GM04504 (cell line): ENCODE results near the gene CNGA3.
"Not testable (repeated sequence)": the region's sequence is repeated elsewhere in the genome, so short reads cannot be mapped to it uniquely, and the experiment has no call there.

Source experiments
- DNase-seq: peaks from one replicate; pipeline ENCODE4 v3.0.0-alpha.2; 2012; ENCODE audit warnings: low read depth

CNGA3 gene

DNA sequence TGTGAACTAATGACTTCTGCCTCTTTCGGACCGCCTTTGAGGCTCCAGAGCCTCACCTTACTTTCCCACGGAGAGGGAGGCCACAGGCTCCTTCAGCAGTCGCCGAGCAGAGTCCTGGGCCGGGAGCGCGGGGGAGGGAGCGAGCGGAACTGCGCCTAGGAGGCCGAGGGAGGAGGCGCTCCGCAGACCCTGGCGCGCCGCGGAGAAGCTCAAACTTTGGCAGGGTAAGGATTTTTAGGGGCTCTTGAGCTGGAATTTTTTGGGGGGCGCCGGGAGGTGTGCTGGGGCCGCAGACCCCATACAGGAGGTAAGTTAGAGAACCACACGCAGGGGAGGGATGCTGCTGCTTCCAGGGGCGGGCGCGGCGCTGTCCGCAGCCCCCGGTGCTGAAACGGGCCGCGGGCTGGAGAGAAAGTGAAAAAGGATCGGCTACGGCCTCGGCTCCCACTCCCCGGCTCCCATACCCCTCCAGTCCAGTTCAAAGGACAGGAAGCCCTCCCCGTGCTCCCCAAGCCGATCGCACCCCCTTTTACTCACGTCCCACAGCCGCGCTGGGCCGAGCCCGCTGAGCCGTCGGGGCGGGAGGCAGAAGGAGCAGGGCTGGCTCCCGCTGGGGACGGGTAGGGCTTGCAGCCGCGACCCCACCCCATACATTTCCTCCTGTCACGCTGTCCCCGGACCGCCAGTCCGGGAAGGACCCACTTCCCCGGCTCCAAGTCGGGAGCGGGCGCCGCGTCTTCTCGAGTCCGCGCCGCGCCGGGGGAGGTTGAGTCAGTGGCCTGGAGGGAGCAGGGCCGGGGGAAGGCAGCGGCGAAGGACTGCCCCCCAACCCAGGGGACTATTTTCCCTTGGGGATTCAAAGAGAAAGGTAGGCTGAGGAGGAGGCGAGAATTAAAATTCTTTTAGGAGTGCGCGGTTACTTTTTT is at the start of gene CNGA3:
Gene CNGA3 (plus strand): TSS at position 146 of the 926 bp plus-strand sequence. CDS start 23,520 bp downstream, outside the sequence.
- no peak for DNase-seq

GRCh38 chr2:98297817-98298682 is 48.2 kb upstream of the CNGA3 start:
- DNase-seq, result no peak

DNA sequence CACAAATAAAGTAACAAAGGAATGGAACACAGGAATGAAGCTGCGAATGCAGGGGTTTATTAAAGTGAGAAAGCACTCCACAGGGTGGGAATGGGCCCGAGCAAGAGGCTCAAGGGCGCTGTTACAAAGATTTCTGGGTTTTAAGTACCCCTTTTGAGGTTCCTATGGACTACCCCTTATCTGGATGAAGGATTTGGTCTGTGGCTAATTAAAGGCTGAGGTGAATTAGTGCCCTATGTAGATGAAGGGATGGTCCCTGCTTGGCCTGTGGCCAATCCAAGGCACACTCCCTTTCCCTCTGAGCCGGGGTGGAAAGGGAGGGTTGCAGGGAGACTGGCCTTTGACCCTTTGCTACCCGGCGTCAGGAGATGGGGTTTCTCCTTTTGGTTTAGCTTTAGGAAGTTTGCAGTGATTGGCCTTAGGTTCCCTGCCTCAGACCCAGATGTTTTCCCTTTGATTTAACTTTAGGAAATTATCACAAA is 47.5 kb upstream of the CNGA3 start:
- DNase-seq, result no peak

DNA sequence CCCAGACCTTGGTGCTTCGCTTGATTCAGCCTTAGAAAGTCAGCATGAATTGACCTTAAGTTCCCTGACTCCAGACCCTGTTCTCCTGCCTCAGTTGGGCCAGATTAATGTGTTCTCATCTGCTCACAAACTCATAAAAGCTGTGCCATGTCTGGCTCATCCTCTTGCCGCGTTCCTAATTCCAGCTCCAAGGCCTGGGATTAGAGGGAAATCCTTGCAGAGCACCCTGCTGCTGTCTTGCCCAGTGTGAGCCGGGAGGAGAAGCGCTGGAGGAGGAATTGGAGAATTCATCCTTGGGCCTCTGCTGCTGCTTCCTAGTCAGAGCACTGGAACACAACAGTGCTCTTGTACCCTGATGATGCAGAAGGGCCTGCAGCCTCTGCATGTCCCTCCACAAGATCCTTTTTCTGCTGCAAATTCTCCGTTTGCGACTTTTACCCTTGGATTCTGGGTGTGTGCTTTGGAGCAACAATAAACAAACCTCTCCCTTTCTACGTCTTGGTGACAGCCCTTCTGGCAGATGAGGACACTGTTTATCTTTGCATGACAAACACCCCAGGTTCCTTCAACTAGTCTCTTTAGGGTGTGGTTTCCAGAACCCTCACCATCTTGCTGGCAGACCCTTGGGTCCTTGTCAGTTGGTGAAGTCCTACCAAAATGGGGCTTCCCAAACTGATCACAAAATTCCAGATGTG is 46.9 kb upstream of the CNGA3 start:
- DNase-seq, result no peak

GRCh38 chr2:98300141-98300874 is 45.9 kb upstream of the CNGA3 start:
- DNase-seq, result no peak

- DNase-seq, result no peak
Observed at GRCh38 chr2:98301469-98301868, 44.8 kb upstream of the CNGA3 start.

DNA sequence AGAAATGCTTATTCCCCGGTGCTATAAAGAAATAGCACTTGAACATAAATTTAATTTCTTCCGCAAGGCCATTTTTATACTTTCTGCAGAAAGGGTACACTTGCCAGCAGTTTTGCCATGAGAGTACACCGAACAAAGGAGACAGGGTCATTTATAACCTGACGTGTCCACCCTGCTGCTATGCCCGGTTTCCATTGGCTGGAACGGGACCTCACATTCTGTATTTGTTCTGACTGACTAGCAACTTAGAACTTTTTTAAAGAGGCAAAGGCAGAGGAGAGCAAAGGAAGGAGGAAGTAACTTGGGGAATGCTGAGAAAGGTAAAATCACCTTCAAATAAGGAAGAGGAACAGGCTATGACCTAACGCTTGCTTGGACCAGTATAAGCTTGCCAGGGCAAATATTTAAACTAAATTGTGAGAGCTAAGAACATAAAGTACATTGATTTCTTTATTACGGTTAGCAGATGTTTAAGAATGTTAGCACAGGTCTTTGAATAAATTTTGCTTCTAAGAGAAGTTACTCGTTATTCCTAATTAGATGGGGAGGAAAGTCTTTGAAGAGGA is 39.0 kb upstream of the CNGA3 start:
- not testable (repeated sequence) for DNase-seq

DNA sequence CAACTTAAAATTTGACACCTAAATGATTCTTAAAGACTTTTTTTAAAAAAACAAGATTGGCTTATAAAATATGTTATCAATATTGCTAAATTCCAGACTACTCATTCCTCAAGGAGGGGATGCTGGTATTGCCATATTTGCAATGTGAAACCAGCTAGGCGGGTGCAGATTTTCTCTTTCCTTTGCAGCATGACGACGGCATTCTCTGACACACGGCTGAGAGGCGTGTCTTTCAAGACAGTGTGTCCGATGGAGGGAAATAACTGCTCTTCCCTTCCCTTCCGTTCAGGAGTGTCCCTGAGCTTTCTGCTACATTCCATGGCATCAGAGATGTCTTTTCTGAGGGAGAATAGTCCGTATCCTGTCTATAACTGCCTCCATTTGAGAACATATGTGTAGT is 38.2 kb upstream of the CNGA3 start:
- no peak for DNase-seq

GRCh38 chr2:98308532-98308931 is 37.7 kb upstream of the CNGA3 start:
- no peak for DNase-seq

DNA sequence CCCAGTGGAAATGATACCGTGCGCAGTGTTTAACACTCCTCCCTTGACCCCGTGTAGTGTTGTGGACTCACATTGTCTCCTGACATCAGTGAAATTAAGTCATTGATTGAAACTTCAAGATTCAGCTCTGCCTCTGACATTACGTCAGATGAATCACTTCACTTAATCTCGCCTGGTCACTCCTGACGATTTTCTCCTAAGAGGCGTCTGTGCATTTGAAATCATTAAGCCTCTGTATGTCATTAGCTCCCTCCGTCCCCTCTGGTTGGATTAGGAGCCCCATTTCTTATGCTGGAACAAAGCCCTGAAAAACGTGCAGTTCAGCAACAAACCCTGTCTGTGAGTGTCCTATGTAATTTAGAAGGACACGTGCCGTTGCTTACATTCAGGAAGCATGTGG is 36.7 kb upstream of the CNGA3 start:
- no peak for DNase-seq

DNA sequence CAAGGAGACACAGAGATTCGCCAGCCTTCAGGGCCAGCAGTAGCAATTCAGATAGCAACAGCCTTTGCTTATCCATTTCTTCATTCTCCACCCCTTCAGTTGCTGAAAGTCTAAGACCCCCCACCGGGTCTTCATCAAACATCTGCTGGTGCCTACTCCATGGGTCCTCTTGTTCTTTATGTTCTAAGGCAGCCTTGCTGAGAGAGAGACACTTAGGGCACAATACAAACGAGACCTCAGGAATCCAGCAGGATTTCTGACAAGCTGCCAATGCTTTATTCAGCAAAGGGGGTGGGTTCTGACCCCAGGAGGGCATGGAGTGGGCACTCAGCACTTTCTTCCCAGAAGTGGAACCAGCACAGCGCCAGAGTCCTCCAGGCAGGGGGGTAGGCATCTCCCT is 36.2 kb upstream of the CNGA3 start:
- no peak for DNase-seq

DNA sequence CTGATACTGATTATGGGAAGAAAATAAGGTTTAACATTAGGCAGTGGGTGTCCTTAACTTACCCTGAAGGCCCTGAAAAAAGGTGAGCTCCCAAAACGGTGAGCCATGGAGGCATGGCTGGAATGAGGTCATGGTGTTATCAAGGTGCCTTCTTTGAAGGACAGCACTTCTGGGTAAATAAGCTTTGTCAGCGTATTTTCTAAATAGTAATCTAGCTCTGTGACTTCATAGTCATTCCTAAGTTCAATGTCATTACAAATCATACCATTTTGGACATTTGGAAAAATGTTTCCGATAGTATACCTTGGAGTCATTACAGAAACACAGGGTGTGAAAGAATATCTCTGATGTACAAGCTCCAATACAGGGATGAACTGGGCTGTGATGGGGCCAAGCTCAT is 35.2 kb upstream of the CNGA3 start:
- no peak for DNase-seq

DNA sequence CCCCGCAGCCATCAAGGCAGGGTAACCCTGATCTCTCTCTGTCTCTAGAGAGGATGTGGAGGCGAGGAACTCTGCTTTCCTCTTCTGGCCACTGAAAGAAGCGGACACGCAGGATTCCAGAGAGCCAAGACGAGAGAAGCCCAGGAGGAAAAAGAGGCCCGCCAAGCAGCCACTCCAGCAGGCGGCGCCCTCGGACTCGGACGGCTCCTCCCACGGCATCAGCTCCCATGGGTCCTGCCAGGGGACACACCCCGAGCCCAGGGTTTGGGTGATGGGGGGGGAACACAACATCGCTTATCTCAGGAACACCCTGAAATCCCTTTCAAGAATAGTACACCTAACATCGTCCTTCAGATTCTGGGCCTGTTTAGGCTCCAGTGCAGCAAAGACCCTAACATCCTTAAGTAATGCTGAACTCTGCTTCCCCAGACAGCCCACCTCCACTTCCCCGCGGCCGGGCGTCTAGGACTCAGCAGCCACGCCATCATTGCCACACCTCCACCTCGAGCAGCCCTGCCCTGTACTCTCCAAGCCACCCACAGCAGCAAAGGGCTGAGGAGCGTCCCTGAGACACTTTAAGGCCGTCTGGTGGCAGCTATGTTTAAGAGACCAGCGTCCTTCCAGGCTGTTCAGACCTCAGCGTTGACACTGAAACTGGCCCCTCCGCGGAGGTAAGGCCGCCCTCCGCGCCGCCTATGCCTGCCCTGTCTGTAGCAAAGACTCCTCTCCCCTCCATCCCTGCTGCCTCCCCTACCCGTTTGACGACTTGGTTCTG is 34.3 kb upstream of the CNGA3 start:
- no peak for DNase-seq

DNA sequence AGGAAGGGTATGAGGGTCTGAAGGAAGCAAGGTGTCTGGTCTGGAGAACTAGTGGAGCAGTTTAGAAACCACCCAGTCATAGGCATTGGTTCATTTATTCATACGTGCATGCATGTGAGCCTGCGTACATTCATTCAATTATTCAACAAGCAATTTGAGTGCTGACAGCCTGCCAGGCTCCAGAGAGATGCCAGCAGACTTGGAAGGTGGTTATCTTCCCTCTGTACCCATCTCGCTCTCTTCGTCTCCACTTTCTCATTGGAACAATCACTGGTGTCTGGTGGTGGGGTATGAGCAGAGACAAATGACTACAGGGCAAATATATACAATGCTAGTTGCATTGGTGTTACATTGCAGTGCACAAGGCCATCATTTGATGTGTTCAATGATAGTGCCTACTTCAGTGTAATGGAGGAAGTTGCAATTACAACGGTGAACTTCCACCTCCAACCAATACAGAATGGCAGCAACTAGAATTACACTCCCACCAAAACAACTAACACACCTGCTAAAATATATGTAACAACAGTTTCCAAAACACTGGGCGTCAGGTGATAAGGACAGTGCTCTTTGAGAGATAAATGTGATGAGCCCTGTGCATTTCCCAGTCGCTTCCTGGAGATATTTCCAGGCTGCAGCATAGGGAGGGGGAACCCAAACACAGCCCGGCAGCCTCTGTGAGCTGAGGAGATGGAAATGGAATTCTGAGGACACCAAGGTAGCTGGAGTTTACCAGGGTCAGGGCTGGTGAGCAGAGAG is 32.6 kb upstream of the CNGA3 start:
- DNase-seq, result no peak

- no peak for DNase-seq
Observed at GRCh38 chr2:98314251-98314650, 32.0 kb upstream of the CNGA3 start.

- DNase-seq, result no peak
Observed at GRCh38 chr2:98315957-98316356, 30.3 kb upstream of the CNGA3 start.

GRCh38 chr2:98317214-98317613 is 29.0 kb upstream of the CNGA3 start:
- no peak for DNase-seq

DNA sequence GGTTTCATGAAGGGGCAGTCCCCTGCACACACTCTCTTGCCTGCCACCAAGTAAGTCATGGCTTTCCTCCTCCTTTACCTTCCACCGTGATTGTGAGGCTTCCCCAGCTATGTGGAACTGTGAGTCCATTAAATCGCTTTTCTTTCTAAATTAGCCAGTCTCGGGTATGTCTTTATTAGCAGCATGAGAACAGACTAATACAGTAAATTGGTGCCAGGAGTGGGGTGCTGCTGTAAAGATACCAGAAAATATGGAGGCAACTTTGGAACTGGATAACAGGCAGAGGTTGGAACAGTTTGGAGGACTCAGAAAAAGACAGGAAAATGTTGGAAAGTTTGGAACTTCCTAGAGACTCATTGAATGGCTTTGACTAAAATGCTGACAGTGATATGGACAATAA is 26.1 kb upstream of the CNGA3 start:
- DNase-seq, result not testable (repeated sequence)

GRCh38 chr2:98324181-98324580 is 22.1 kb upstream of the CNGA3 start:
- DNase-seq, result no peak

DNA sequence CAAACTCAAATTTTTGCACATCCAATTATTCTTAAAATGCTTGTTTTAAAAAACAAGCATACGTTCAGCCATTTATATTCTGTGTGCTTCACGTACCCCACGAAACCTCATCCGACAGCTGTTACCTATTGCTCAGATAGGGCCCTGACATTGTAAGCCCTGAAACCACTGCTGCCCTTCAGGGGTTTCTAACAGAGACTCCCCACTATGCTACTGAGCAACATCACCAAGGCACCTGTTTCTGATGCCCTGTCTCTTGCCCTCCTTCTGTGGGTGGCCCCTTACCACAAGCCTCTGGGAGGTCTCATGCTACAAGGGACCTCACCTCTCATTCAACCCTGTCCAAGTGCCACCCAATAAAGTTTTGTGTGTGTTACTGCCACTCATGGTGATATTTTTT is 18.5 kb upstream of the CNGA3 start:
- no peak for DNase-seq
